Kidney (tissue), 14 donors: ENCODE results near the gene PTPRG. TPM values are rescaled to one million over a fixed set of nuclear protein-coding genes. Genes with fewer than 3 reads are reported as not detected.

Experiments
- DNase-seq, 5 donors: peaks; one replicate each; pipeline ENCODE4 v3.0.0-alpha.2; 2013 to 2020
- FAIRE-seq: peaks from 2 replicates; lab custom pipeline; 2012; peaks lifted over from hg19 to GRCh38; lab: Jason Lieb, UNC
- H3K27ac ChIP-seq, 2 donors: one replicate each; pipeline ENCODE4 v1.7.0; 2013; ENCODE audit warnings: low read depth in 2 of 2, low read length in 2 of 2, inconsistent platforms in 1 of 2
- H3K27me3 ChIP-seq: one replicate; pipeline ENCODE4 v1.7.1; 2013; ENCODE audit warnings: low read length, inconsistent platforms; ENCODE audit not compliant: control insufficient read depth, insufficient read depth
- H3K36me3 ChIP-seq, 3 donors: one replicate each; pipeline versions ENCODE4 v1.7.0 to v1.7.1; 2013; ENCODE audit warnings: low read length in 3 of 3, control low read depth in 1 of 3, inconsistent platforms in 1 of 3; ENCODE audit not compliant: insufficient read depth in 3 of 3, control insufficient read depth in 2 of 3
- H3K4me1 ChIP-seq, 3 donors: one replicate each; pipeline versions ENCODE4 v1.7.0 to v1.7.1; 2013; ENCODE audit warnings: low read length in 3 of 3, inconsistent platforms in 1 of 3, low read depth in 1 of 3; ENCODE audit not compliant: control insufficient read depth in 2 of 3, insufficient read depth in 2 of 3
- H3K4me3 ChIP-seq, 3 donors: one replicate each; pipeline versions ENCODE4 v1.7.0 to v1.8.1; 2013; ENCODE audit warnings: low read length in 3 of 3, control low read depth in 1 of 3, inconsistent platforms in 1 of 3
- H3K9ac ChIP-seq, 3 donors: one replicate each; pipeline versions ENCODE4 v1.7.0 to v1.7.1; 2013; ENCODE audit warnings: low read length in 3 of 3, control low read depth in 1 of 3, inconsistent platforms in 1 of 3
- H3K9me3 ChIP-seq, 3 donors: one replicate each; pipeline versions ENCODE4 v1.7.0 to v1.7.1; 2013; ENCODE audit warnings: low read length in 3 of 3, control low read depth in 1 of 3, inconsistent platforms in 1 of 3; ENCODE audit not compliant: control insufficient read depth in 2 of 3, insufficient read depth in 1 of 3
- CTCF ChIP-seq: IDR thresholded peaks from 3 replicates; pipeline ENCODE4 v1.5.1; 2012; ENCODE audit warnings: mild to moderate bottlenecking, moderate library complexity, borderline replicate concordance; ENCODE audit not compliant: insufficient read depth; ENCODE audit errors: extremely low read depth
- intact Hi-C: fragments of 100-400 bp; cut with DNase I; formaldehyde crosslinking; loops from one replicate; pipeline ENCODE4 v1.11.1; 2022
- polyA plus RNA-seq: library from polyadenylated mRNA; stranded (reverse); fragments of 350-450 nt; fragmentation: Illumina TruSeq; extraction: RNeasy Lipid Tissue Mini Kit (QIAGEN cat#74804); gene quantifications from one replicate; pipeline ENCODE4 v1.2.3, GENCODE V29; 2014; ENCODE audit warnings: low read depth, low replicate concordance; ENCODE audit not compliant: insufficient read depth
- total RNA-seq: library from RNA; stranded (reverse); fragmentation: NEBNext Ultra II Directional; extraction: Animal tissue kit (Norgen Biotek cat#: 25700); gene quantifications from one replicate; pipeline ENCODE4 v1.2.1, GENCODE V29; 2021
- donor health status: control.
- donor health status: control.
- donor health status: control.
- donor health status: control.
- donor health status: control.
- donor health status: DM: yes; HTN: yes; CAD: no.
- donor health status: Normal renal cell carcinoma (clear cell type).

Gene PTPRG
- total and polyA plus RNA-seq, 2 donors from 2014 or later, result 9.2 to 154 TPM

- FAIRE-seq (no peak), DNase-seq (no peak)
- H3K27ac ChIP-seq, result no peak overlapping the region
- H3K9ac ChIP-seq, result no peak overlapping the region
- intact Hi-C loops, result no loop called here
- no peaks in the 10 kb centered on the region for H3K36me3 ChIP-seq
- H3K9me3 ChIP-seq, result no peaks in the 10 kb centered on the region
- H3K27me3 ChIP-seq, result no peaks in the 10 kb centered on the region
- no peak for TF ChIP-seq CTCF
- H3K4me3 ChIP-seq, result no peak overlapping the region
- peaks cover 3 to 20% (median 15%) of the 10 kb centered on the region in 3 donors for H3K4me1 ChIP-seq
Measured at GRCh38 chr3:61901986-61902385, 340.6 kb downstream of the PTPRG start.

GRCh38 chr3:61903074-61903473, 341.7 kb downstream of the PTPRG start:
- TF ChIP-seq CTCF, result no peak

GRCh38 chr3:61903931-61904657, 342.7 kb downstream of the PTPRG start:
- peak in 2 of 5 donors; percentile 56 to 60 for DNase-seq
- no peaks in the 10 kb centered on the region for H3K27me3 ChIP-seq
- no peaks in the 10 kb centered on the region for H3K9me3 ChIP-seq
- peaks cover 3 to 16% (median 15%) of the 10 kb centered on the region in 3 donors for H3K4me1 ChIP-seq
- peak overlapping the region in 1 of 3 donors; percentile 13 for H3K9ac ChIP-seq
- TF ChIP-seq CTCF, result no peak
- no peaks in the 10 kb centered on the region for H3K36me3 ChIP-seq
- no peak for FAIRE-seq
- no peak overlapping the region for H3K4me3 ChIP-seq
- H3K27ac ChIP-seq, result peak overlapping the region; percentile 4 to 69
- intact Hi-C loops, result no loop called here

More at GRCh38 chr3:61903074-61903473, 341.7 kb downstream of the PTPRG start:
- FAIRE-seq, result no peak
- Histone ChIP-seq H3K4me1 (peaks cover 3 to 16% (median 15%) of the 10 kb centered on the region in 3 donors), H3K27me3 (no peaks in the 10 kb centered on the region), H3K9me3 (no peaks in the 10 kb centered on the region), H3K4me3 (no peak overlapping the region), H3K36me3 (no peaks in the 10 kb centered on the region), H3K9ac (no peak overlapping the region), H3K27ac (no peak overlapping the region)
- intact Hi-C loops, result no loop called here
- peak in 1 of 5 donors; percentile 41 for DNase-seq
